Fibroblast of the aortic adventitia (primary cell): ENCODE data around the gene ZMIZ1. TPM values are rescaled to one million over a fixed set of nuclear protein-coding genes. Genes with fewer than 3 reads are reported as not detected.

Experiments
- DNase-seq: peaks from one replicate; pipeline ENCODE4 v3.0.0-alpha.2; 2010; ENCODE audit warnings: low read depth
- H3K4me3 ChIP-seq: 2 replicates; pipeline ENCODE4 v1.5.1; 2011; ENCODE audit warnings: low read depth, mild to moderate bottlenecking, control low read depth, low read length, moderate library complexity
- total RNA-seq: library from RNA; depleted of rRNA; stranded (reverse); fragments of >200 nt; gene quantifications from 2 replicates; pipeline ENCODE4 v1.2.3, GENCODE V29; 2012; ENCODE audit warnings: low replicate concordance
- TF ChIP-seq, protein P1 (sequence below): IDR thresholded peaks from 2 replicates; pipeline ENCODE4 v1.5.1; 2011; ENCODE audit warnings: mild to moderate bottlenecking, low read length, control low read depth, inconsistent platforms; ENCODE audit not compliant: insufficient read depth

The ZMIZ1 gene
- total RNA-seq, 1 donor, result 28.1 TPM

- no peak overlapping the region for H3K4me3 ChIP-seq
- no peak for DNase-seq
- TF ChIP-seq, protein P1, sequence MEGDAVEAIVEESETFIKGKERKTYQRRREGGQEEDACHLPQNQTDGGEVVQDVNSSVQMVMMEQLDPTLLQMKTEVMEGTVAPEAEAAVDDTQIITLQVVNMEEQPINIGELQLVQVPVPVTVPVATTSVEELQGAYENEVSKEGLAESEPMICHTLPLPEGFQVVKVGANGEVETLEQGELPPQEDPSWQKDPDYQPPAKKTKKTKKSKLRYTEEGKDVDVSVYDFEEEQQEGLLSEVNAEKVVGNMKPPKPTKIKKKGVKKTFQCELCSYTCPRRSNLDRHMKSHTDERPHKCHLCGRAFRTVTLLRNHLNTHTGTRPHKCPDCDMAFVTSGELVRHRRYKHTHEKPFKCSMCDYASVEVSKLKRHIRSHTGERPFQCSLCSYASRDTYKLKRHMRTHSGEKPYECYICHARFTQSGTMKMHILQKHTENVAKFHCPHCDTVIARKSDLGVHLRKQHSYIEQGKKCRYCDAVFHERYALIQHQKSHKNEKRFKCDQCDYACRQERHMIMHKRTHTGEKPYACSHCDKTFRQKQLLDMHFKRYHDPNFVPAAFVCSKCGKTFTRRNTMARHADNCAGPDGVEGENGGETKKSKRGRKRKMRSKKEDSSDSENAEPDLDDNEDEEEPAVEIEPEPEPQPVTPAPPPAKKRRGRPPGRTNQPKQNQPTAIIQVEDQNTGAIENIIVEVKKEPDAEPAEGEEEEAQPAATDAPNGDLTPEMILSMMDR, result no peak
These were observed 50.5 kb downstream of the ZMIZ1 start for GRCh38 chr10:79119306-79119705.

DNA sequence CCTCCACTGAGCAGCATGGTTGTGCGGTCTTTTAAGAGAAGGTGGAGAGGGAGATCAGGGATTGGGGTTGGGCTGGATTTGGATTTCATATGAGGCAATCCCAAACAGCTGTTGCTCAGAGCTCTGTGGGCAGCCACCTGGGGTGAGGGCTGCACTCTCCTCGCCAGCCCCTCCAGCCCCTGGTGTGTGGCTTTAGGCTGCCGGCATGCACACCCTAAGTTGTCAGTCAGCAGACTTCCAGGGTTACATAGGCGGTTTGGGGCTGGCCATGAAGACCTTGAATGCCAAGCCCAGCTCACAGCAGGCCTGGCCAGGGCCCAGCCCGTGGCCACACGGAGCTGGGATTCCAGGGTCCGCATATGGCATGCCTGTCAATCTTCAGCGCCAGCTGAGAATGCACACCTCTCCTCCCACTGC is 54.8 kb downstream of the ZMIZ1 start:
- no peak for DNase-seq
- H3K4me3 ChIP-seq, result no peak overlapping the region
- TF ChIP-seq, protein P1, result no peak

DNA sequence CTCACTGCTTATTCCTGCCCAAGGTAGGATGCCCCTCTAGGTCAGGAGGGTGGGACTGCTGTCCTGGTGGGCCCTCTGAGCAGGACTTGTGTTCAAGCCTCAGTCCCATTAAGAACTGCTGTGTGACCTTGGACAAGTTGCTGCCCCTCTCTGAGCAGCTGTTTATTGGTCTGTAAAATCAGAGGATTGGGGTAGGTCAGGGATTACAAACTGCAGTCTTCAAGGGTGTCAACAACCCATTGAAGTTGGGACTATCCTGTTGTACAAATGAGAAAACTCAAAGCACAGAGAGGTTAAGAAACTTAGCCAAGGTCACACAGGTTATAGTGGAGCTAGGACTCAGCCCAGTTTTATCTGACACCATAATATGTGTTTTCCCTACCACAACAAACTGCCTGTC is 55.3 kb downstream of the ZMIZ1 start:
- DNase-seq, result no peak
- TF ChIP-seq, protein P1, result no peak
- no peak overlapping the region for H3K4me3 ChIP-seq

- DNase-seq, result no peak
- H3K4me3 ChIP-seq, result no peak overlapping the region
- TF ChIP-seq, protein P1, result no peak
These were observed 56.3 kb downstream of the ZMIZ1 start for GRCh38 chr10:79125092-79125491.

- no peak overlapping the region for H3K4me3 ChIP-seq
- no peak for DNase-seq
- TF ChIP-seq, protein P1, result no peak
These were observed 57.8 kb downstream of the ZMIZ1 start for GRCh38 chr10:79126351-79127080.

- TF ChIP-seq, protein P1, result no peak
- DNase-seq, result peak; percentile 91
- no peak overlapping the region for H3K4me3 ChIP-seq
These were observed 58.6 kb downstream of the ZMIZ1 start for GRCh38 chr10:79127151-79127961.
